A673 (cell line): ENCODE measurements around the gene STUM. TPM values are rescaled to one million over a fixed set of nuclear protein-coding genes. Genes with fewer than 3 reads are reported as not detected.
A peak's percentile ranks its signal among the peaks of the same experiment; 100 is the strongest.

ENCODE experiments used
- BruUV-seq: library from RNA; stranded (reverse); fragments of 400-500 nt; replicated peaks from 2 replicates; lab custom pipeline; 2021; lab: Mats Ljungman, UMichigan
- CTCF ChIA-PET: fragments of 300-600 bp; sonication (Branson Sonifier 250); formaldehyde crosslinking; loops from one replicate; lab custom pipeline; 2022; ENCODE audit warnings: antibody characterized with exemption; lab: Charles Lee
- POLR2A ChIA-PET: fragments of 300-600 bp; sonication (Branson Sonifier 250); formaldehyde crosslinking; loops from one replicate; lab custom pipeline; 2022; ENCODE audit warnings: antibody characterized with exemption; ENCODE audit not compliant: low non-redundant PET; lab: Charles Lee
- DNase-seq: peaks from one replicate; pipeline ENCODE4 v3.0.0-alpha.2; 2015; ENCODE audit warnings: low spot score
- H3K27ac ChIP-seq: fragments of 200-600 bp; sonication (generic); 2 replicates; pipeline ENCODE4 v1.5.1; 2016; ENCODE audit warnings: mixed run types, low read depth, mild to moderate bottlenecking, mixed read lengths, antibody characterized with exemption, low read length; ENCODE audit not compliant: poor library complexity, severe bottlenecking
- H3K27me3 ChIP-seq: fragments of 200-600 bp; sonication (generic); replicated peaks from 2 replicates; pipeline ENCODE4 v1.6.1; 2017; ENCODE audit warnings: mixed run types, low read depth, mild to moderate bottlenecking, mixed read lengths, antibody characterized with exemption, low read length; ENCODE audit not compliant: insufficient read depth, poor library complexity
- H3K36me3 ChIP-seq: fragments of 200-600 bp; sonication (generic); 2 replicates; pipeline ENCODE4 v1.6.1; 2016; ENCODE audit warnings: mixed run types, mild to moderate bottlenecking, mixed read lengths, antibody characterized with exemption, low read length; ENCODE audit not compliant: insufficient read depth, poor library complexity, severe bottlenecking
- H3K4me1 ChIP-seq: fragments of 200-600 bp; sonication (generic); 2 replicates; pipeline ENCODE4 v1.6.1; 2017; ENCODE audit warnings: mixed run types, mild to moderate bottlenecking, mixed read lengths, antibody characterized with exemption, low read length; ENCODE audit not compliant: insufficient read depth, poor library complexity, severe bottlenecking
- H3K4me3 ChIP-seq: fragments of 200-600 bp; sonication (generic); 2 replicates; pipeline ENCODE4 v1.5.1; 2016; ENCODE audit warnings: low read depth, mixed run types, mild to moderate bottlenecking, mixed read lengths, low read length; ENCODE audit not compliant: poor library complexity, severe bottlenecking
- H3K9me3 ChIP-seq: fragments of 200-600 bp; sonication (generic); 2 replicates; pipeline ENCODE4 v1.6.1; 2016; ENCODE audit warnings: mixed run types, low read depth, mild to moderate bottlenecking, mixed read lengths, antibody characterized with exemption, low read length; ENCODE audit not compliant: poor library complexity, severe bottlenecking
- EZH2 ChIP-seq: fragments of 200-600 bp; sonication (generic); IDR thresholded peaks from 2 replicates; pipeline ENCODE4 v1.6.1; 2017; ENCODE audit warnings: borderline replicate concordance, low read depth, mild to moderate bottlenecking, mixed read lengths, antibody characterized with exemption, low read length; ENCODE audit not compliant: poor library complexity, severe bottlenecking
- intact Hi-C: fragments of 100-400 bp; cut with micrococcal nuclease; formaldehyde crosslinking; loops from one replicate; pipeline ENCODE4 v1.10.0; 2022; ENCODE audit not compliant: unreplicated experiment
- total RNA-seq: library from RNA; stranded (reverse); gene quantifications from 2 replicates; pipeline ENCODE4 v1.2.3, GENCODE V29; 2021
- TF ChIP-seq, protein P1 (sequence below): fragments of 300-800, 200-600 bp; sonication (generic); conservative IDR thresholded peaks from 2 replicates; pipeline ENCODE4 v1.5.1; 2017; ENCODE audit warnings: low read depth, mild to moderate bottlenecking, antibody characterized with exemption, low read length, moderate library complexity, mixed read lengths

STUM gene
- total RNA-seq, 1 experiment from 2014 or later = 0.54 TPM

DNA sequence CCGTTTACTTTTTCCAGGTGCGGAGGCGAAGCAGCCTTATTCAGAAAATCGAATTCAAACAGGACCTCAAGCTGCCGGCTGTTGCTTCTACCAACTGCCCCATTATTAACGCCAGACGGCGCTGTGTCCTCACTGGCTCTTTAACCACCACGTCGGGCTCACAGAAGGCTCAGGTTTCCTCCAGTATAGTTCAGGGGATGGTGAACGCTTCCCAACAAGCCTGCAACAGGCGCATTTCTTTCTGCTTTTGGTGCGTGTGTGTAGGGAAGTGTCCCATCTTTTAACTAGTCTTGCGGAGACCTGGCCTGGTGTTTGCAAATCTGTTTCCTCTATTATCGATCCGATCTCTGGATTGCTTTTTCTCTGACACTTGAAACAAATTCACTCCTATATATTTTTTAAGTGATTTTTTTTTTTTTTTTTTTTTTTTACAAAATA, 791 bp upstream of the STUM start:
- Histone ChIP-seq H3K4me3 (no peak overlapping the region), H3K27ac (no peak overlapping the region), H3K4me1 (peaks cover 12% of the 10 kb centered on the region), H3K36me3 (no peaks in the 10 kb centered on the region), H3K27me3 (peaks cover 29% of the 10 kb centered on the region), H3K9me3 (no peaks in the 10 kb centered on the region)
- ChIA-PET POLR2A (no interaction called here), CTCF (interaction anchor here (0.6 to 1.7 kb wide), 6 partner anchors 22 to 156 kb away, joined by 3 to 9 read pairs (median 4); no protein-coding TSS in a partner anchor)
- TF ChIP-seq EZH2 = no peak
- TF ChIP-seq, protein P1, sequence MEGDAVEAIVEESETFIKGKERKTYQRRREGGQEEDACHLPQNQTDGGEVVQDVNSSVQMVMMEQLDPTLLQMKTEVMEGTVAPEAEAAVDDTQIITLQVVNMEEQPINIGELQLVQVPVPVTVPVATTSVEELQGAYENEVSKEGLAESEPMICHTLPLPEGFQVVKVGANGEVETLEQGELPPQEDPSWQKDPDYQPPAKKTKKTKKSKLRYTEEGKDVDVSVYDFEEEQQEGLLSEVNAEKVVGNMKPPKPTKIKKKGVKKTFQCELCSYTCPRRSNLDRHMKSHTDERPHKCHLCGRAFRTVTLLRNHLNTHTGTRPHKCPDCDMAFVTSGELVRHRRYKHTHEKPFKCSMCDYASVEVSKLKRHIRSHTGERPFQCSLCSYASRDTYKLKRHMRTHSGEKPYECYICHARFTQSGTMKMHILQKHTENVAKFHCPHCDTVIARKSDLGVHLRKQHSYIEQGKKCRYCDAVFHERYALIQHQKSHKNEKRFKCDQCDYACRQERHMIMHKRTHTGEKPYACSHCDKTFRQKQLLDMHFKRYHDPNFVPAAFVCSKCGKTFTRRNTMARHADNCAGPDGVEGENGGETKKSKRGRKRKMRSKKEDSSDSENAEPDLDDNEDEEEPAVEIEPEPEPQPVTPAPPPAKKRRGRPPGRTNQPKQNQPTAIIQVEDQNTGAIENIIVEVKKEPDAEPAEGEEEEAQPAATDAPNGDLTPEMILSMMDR = peak; percentile 95
- intact Hi-C loops = loop anchor here (1.0 to 5.0 kb wide), 3 partner anchors 61 to 280 kb away; no protein-coding TSS in a partner anchor
- no TSS peak for BruUV-seq
- DNase-seq = peak; percentile 95

DNA sequence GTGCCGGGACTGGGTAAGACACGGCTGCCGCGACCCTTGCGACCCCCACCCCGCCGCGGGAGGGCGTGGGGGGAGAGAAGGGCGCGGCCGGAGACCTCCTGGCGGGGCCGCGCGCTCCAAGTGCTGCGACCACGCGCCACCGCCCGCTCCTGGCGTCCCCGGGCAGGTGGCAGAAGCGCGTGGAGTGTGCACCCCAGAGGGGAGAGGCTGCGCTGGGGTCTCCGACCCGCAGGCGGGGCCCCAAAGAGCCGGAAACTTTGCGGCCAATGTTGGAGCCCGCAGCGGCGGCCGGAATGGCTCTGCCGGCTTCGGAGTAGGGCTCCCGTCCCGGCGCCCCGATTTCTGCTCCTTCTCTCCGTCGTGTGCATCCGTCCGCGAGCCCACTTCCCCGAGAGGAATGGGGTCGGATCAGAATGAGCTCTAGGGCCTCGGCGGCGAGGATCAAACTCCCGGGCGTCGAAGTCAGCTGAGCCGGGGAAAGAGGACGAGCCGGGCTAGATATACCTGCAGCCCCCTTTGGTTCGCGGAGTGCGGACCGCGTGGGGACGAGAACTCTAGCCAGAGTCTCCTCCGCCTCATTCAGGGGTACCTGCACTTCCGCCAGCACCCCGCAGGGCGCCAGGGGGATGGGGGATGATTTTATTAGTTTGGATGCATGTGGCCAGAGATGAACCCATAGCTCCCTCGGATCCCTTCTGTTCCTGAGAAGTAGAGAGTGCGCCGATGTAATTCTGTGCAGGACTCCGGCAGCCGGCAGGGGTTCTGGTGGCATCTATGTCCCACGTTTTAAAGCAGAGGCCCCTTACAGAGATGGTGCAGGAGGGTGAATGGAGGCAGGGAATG, 751 bp downstream of the STUM start:
- intact Hi-C loops = loop anchor here (5.0 kb wide), 1 partner anchor 278 kb away; no protein-coding TSS in a partner anchor
- DNase-seq = peak; percentile 30
- Histone ChIP-seq H3K4me3 (peak overlapping the region; percentile 40), H3K9me3 (no peaks in the 10 kb centered on the region), H3K27me3 (peaks cover 36% of the 10 kb centered on the region), H3K27ac (no peak overlapping the region), H3K4me1 (peaks cover 12% of the 10 kb centered on the region), H3K36me3 (no peaks in the 10 kb centered on the region)
- ChIA-PET CTCF (interaction anchor here (1.0 to 1.4 kb wide), 2 partner anchors 9 to 59 kb away, joined by 3 read pairs; no protein-coding TSS in a partner anchor), POLR2A (no interaction called here)
- BruUV-seq = no TSS peak
- TF ChIP-seq, protein P1 = no peak
- TF ChIP-seq EZH2 = peak; percentile 98

DNA sequence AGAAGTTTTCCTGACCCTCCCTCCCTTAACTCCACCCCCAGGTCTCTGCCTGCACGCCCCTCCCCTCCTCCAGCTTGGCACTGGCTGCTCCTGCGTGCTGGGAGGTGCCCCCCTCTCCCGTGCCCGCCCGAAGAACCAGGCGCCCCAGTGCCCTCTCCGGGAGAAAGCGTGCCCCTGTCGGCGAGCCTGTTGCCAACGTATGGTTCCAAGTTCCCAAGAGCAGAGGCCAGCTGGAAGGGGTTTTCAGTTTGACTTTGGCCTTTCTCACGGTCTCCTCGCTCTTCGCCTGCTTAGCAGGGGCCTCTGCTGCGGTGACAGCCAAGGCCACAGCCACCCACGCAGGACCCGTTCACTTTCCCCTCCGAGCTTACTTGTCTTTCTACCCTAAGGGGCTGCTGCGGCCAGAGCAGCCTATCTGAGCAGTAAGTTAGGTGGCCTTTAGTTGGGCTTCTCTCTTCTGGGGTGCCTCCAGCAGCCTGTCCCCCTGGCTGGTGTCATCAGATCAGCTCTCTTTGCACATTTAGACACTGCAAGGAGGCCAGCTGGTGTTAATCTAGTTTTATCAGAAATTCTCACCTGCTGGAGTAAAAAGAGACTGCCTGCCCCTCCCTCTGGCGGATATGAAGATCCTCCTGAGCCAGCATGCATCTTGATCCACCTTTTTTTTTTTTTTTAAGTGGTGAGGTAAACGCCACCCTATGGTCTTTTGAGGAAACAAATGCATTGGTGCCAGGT, 1.5 kb downstream of the STUM start:
- POLR2A ChIA-PET = no interaction called here
- no peak for DNase-seq
- peaks cover 37% of the 10 kb centered on the region for H3K27me3 ChIP-seq
- peaks cover 12% of the 10 kb centered on the region for H3K4me1 ChIP-seq
- H3K36me3 ChIP-seq = no peaks in the 10 kb centered on the region
- H3K27ac ChIP-seq = no peak overlapping the region
- H3K9me3 ChIP-seq = no peaks in the 10 kb centered on the region
- intact Hi-C loops = loop anchor here (5.0 kb wide), 1 partner anchor 277 kb away; no protein-coding TSS in a partner anchor
- TF ChIP-seq, protein P1 = no peak
- no peak for TF ChIP-seq EZH2
- no TSS peak for BruUV-seq
- CTCF ChIA-PET = interaction anchor here (1.0 to 1.4 kb wide), 2 partner anchors 9 to 59 kb away, joined by 3 read pairs; no protein-coding TSS in a partner anchor
- H3K4me3 ChIP-seq = peak overlapping the region; percentile 40
